ENCODE results near the gene FADS6. TPM values are rescaled to one million over a fixed set of nuclear protein-coding genes. Genes with fewer than 3 reads are reported as not detected.

FADS6 gene
- total and polyA plus RNA-seq, 2 donors (not counting 3 experiments of a cell fraction or from before 2014, with no cell fraction given), result not detected

DNA sequence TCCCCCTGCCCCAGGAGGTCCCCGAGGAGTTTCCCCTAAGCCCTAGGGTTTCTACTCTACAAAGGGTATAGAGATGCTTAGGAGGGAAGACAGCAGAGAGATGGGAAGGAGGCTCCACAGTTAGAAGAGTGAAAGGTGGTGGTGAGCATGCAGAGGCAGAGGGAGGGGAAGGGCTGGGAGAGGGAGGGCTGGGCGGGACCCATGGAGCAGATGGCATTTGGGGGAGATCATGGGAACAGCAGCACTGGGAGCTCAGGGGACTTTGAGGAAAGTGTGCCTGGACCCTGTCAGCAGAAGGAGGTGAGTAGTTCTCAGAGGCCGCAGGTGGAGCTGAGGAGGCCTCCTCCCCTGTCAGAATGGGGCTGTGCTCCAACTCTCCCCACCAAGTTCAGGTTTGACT is 41.6 kb upstream of the FADS6 start:
- Histone ChIP-seq H3K27ac (ENCODE audit: insufficient read depth, low read depth, low read length) (no peak overlapping the region), H3K4me3 (replicated peaks in 1 of 3; ENCODE audit: insufficient read depth in 1 of 3, low read depth in 1 of 3, low read length in 3 of 3) (no peak overlapping the region), H4K20me1 (replicated peaks; ENCODE audit: control insufficient read depth, extremely low read depth, insufficient read depth, low read length) (no peaks in the 10 kb centered on the region), H3K79me2 (ENCODE audit: control insufficient read depth, insufficient read depth, low read length) (no peaks in the 10 kb centered on the region), H3K27me3 (ENCODE audit: control insufficient read depth in 2 of 2, insufficient read depth in 2 of 2, low read length in 2 of 2) (peaks cover 46 to 47% of the 10 kb centered on the region in 2 experiments), H3K4me1 (ENCODE audit: control insufficient read depth, extremely low read depth, insufficient read depth, low read length) (no peaks in the 10 kb centered on the region), H2AFZ (ENCODE audit: low read depth, low read length) (no peak overlapping the region), H3K4me2 (ENCODE audit: insufficient read depth, low read length) (no peak overlapping the region), H3K9me3 (replicated peaks; ENCODE audit: control insufficient read depth, insufficient read depth, low read length) (no peaks in the 10 kb centered on the region), H3K9me1 (replicated peaks; ENCODE audit: control insufficient read depth, extremely low read depth, insufficient read depth, low read length) (no peaks in the 10 kb centered on the region), H3K36me3 (ENCODE audit: control insufficient read depth in 2 of 2, extremely low read depth in 1 of 2, insufficient read depth in 2 of 2, low read length in 2 of 2) (no peaks in the 10 kb centered on the region), H3K9ac (replicated peaks; ENCODE audit: extremely low read depth, insufficient read depth, low read length) (no peak overlapping the region)
- ChIA-PET POLR2A (no interaction called here), CTCF (interaction anchor here (0.9 to 1.4 kb wide), 3 partner anchors 11 to 27 kb away, joined by 3 to 4 read pairs (median 3); partner anchors contain the start of genes OTOP2 and USH1G)
- no peak for FAIRE-seq
- intact Hi-C loops (cut with micrococcal nuclease), result no loop called here
- TF ChIP-seq JUN (IDR thresholded peaks at IDR 0.05; ENCODE audit: borderline replicate concordance, insufficient read depth, insufficient read length, low read depth) (no peak), MYC (IDR thresholded peaks at IDR 0.05; ENCODE audit: low read depth, low read length) (no peak), POLR2AphosphoS5 (IDR thresholded peaks at IDR 0.05; ENCODE audit: insufficient read depth, low read depth, low read length) (no peak), GATA2 (IDR thresholded peaks at IDR 0.05; ENCODE audit: insufficient read depth, insufficient read length, low read depth, low read length) (no peak), CTCF (IDR thresholded peaks at IDR 0.05; ENCODE audit: extremely low read depth in 1 of 2, insufficient read depth in 1 of 2, low read depth in 1 of 2, low read length in 2 of 2) (no peak), FOS (IDR thresholded peaks at IDR 0.05; ENCODE audit: borderline replicate concordance, insufficient read depth, low read length) (no peak), EZH2 (IDR thresholded peaks at IDR 0.05; ENCODE audit: borderline replicate concordance, low read depth, low read length, severe bottlenecking) (no peak), POLR2A (IDR thresholded peaks at IDR 0.05; ENCODE audit: low read depth, low read length) (no peak)
- TF ChIP-seq, protein P1, sequence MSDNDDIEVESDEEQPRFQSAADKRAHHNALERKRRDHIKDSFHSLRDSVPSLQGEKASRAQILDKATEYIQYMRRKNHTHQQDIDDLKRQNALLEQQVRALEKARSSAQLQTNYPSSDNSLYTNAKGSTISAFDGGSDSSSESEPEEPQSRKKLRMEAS (IDR thresholded peaks at IDR 0.05; ENCODE audit: insufficient read depth, insufficient read length), result no peak
- dilution Hi-C loops (cut with MboI; ENCODE audit: extremely low pct_ligation_motif_present, low sequenced_read_pairs), result no loop called here
- no TSS peak for BruUV-seq (replicated peaks)
- no peak for DNase-seq (ENCODE audit: low read depth, low spot score)

All from endothelial cell of umbilical vein (primary cell).